GM18861 (cell line): ENCODE data around the gene C2CD5.
"Not testable (repeated sequence)": the region's sequence is repeated elsewhere in the genome, so short reads cannot be mapped to it uniquely, and the experiment has no call there.

Source experiments
- ATAC-seq: cut with Tn5 transposase; IDR thresholded peaks from one replicate; pipeline ENCODE4 v1.9.1; 2021; ENCODE audit not compliant: unreplicated experiment

C2CD5 gene

DNA sequence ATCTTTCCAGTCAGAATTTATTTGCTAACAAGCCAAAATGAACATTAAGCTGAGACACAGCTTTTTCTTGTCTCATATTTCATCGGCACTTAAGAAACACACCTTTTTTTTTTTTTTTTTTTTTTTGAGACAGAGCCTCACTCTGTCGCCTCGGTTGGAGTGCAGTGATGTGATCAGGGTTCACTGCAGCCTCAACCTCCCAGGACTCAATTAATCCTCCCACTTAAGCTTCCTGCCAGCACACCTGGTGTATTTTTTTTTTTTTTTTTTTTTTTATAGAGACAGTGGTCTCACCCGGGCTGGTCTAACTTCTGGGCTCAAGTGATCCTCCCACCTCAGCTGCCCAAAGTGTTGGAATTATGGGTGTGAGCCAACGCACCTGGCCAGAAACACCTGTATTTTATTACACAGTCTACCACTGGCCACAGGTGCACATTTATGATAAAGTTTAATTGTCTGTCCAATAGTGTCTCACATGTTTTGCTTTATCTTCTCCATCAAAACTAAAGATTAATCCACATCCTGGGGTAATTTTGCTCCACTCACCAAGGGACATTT lies 62.7 kb downstream of the C2CD5 start:
- no peak for ATAC-seq

DNA sequence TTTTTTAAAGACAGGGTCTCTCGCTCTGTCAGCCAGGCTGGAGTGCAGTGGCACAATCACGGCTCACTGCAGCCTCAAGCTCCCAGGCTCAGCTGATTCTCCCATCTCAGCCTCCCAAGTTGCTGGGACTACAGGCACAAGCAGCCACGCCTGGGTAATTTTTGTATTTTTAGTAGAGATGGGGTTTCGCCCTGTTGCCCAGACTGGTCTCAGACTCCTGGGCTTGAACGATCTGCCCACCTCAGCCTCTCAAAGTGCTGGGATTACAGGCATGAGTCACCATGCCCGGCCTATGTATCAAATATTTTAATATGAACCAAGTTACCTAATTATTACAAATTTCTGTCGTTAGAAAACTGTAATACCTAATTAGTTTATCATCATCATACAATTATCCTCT lies 63.5 kb downstream of the C2CD5 start:
- ATAC-seq = not testable (repeated sequence)

DNA sequence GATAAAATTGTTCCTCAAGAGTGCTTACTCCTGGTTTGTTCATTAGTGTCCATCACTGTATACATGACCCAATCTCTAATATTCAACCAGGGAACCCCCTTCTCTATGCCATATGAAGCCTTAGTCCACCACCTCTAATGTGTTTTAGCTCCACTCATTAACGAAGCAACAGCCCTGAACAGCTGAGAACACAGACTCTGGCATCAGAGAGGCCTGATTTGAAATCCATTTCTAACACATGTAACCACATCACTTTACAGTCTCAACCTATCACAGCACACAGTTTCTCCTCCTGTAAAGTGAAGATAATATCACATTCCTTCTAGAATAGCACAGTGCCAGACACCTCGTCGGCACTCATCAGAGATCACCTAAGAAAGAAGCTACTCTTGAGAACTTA lies 64.3 kb downstream of the C2CD5 start:
- no peak for ATAC-seq

DNA sequence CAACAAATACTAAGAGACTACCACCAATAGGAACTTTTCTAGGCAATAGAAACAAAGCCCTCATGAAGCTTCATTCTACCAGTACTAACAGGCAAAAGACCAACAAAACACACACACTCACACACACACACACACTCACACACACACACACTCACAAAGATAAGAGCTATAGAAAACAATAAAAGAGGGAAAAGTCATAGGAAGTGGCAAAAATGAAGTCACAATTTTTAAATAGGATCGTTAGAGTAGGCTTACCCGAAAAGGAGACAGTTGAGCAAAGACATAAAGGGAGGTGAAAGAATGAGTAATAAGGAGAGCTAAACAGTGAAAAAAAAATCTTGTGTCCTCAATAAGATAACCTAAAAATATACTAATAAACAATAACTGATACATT lies 66.5 kb downstream of the C2CD5 start:
- ATAC-seq = no peak

DNA sequence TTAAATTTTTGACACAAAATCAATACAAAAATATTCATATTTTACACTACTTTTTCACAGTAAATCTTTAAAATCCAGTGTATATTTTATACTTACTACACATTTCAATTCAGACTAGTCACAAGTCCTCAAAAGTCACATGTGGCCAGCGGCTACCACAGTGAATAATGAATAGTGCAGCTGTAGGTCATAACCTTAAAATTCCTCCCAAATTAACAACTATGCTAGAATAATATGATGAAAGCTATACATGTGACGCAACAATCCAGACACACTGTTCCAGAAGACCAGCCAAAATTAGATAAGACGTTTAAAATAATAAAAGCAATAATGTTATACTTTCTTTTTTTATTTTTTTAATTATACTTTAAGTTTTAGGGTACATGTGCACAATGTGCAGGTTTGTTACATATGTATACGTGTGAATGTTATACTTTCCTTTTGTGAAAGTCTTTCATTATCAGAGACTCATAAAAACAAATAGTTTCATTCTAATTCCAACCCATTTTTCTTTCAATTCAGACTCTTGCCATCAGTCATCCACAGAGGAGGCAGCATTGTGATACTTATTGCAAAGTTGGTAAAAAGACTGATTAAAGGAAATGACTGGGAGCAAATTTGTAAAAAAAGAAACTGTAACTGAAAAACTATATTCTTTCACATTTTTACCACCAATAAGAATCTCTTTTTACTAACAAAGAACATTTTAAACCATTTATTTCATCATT lies 67.0 kb downstream of the C2CD5 start:
- ATAC-seq = no peak

DNA sequence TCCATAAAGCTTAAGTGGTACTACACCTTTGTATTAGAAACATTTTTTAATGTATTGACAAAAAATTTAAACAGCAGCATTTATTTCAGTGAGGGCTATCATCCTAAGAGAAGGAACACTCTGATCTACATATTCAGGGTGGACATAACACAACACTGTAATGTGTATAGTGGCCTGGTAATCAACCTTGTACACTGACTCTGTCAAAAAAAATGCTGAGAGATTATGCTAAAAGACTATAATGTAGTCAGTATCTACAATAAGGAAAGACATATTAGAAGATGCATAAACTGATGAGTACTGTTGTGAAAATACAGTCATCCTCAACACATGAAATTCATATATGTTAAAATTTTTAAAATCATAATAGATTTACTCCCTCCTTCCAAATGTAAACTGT lies 68.2 kb downstream of the C2CD5 start:
- no peak for ATAC-seq

DNA sequence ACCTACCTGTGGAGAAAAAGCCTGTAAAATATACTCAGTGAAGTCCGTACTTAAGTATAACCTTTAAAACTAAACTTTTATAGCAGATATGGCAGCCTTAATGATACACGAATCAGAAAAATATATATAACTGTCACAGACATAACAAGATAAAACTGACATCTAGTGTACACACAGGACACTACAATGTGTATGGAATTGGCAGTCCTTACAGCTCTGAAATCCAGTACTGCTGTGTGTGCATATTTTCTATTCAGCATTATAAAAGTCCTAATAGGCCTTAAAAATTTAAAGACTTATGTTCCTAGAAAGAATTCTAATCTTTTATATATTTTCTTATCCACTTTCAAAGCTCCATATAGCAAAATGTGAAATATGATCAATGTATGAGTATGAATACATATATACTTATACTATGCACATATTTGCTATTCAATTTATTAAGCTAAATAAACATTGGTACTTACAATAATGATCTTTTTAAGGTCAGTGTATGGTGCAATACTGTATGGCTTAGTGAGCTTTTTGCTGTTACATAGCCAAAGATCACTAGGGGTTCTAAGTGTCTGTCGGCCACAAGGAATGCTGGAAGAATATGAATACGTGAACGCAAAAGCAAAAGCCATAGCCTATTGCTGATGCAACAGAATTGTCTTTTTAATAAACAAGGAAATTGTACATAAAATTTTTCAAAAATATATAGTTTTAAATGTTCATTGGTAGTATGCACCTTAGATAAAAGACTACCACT lies 69.2 kb downstream of the C2CD5 start:
- ATAC-seq = no peak

DNA sequence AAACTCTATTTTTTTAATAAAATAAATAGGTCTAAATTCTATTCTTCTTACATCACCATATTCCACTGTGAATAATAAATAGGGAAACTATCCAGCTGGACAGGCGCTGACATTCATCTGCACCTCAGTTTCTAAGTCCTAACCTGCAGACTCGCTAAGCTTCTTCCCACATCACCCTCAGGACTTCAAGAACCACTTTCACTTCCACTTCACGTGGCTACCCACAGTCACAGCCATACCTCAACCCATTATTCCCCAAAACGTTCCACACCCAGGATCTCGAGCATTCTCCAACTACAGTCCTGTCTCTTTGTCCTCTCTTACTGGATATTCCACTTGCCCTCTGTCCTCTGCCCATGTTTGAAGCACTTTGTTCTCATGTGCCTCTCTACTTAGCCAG lies 71.1 kb downstream of the C2CD5 start:
- ATAC-seq = no peak

DNA sequence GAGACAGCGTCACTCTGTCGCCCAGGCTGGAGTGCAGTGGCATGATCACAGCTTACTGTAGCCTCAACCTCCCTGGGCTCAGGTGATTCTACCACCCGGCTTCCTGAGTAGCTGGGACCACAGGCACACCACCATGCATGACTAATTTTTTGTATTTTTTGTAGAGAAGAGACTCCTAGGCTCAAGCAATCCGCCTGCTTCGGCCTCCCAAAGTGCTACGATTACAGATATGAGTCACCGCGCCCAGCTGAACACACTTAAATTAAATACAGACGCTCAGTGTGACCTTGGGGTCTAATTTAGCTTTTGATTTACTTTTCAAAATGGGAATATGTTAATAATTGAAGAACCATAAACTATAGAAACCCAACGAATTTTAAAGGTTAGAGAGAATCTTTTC lies 77.2 kb downstream of the C2CD5 start:
- ATAC-seq = no peak

DNA sequence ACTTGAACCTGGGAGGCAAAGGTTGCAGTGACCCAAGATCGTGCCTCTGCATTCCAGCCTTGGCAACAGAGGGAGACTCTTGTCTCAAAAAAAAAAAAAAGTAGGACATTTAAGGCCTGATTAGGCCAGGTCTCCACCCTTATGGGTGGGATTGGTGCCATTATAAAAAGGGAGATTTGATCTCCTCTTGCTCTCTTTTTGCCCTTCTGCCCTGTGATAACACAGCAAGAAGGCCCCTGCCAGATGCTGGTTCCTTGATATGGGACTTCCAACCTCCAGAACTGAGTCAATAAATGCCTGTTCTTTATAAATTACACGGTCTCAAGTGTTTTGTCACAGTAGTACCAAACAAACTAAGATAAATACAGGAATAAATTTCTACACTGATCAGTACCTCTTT lies 81.0 kb downstream of the C2CD5 start:
- no peak for ATAC-seq

DNA sequence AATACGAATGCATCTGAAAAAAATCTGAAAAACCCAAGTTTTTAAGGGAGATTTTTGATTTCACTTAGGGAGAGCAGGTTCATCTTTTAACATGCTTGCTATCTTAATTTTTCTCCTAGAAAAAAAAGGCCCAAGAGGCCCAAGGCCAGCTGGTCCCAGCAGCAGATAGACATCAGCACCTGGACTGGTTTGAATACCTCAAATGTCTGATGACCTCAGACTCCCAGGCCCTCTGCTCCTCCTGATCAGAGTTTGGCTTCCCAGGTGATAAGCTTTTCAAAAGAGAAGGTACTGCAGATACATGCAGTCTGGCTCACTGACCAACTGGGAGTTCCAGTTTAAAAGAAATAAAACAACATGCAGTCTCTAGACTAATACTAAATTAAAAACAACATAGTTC lies 82.6 kb downstream of the C2CD5 start:
- ATAC-seq = no peak

DNA sequence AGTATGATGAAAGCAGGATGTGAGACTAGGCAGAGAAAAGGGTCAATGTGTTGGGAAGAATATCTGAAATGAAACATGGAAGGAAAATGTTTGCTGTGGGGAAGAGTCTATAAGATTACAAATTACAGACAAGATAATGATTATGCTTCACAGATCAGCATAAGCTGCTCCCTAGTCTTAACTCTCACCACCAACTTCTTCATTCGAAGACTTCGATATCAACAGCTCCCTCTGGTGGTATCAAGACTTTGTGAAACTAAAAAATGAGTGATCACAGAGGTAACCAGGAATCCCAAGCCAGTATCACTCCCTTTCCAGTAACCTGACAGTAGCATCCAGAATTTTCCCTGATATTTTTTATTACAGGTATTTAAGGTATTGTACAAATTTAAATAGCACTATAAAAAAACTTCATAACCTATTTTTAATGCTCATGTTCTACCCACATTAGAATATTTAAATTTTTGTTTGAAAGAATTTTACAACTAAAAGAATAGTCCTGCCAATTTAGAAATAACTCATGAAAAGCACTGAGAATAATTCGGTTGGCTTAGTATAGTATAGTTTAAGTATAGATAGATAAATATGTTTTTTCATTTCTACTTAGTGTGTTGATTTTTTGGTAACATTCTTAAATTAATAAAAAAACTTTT lies 84.4 kb downstream of the C2CD5 start:
- peak; percentile 75 for ATAC-seq

DNA sequence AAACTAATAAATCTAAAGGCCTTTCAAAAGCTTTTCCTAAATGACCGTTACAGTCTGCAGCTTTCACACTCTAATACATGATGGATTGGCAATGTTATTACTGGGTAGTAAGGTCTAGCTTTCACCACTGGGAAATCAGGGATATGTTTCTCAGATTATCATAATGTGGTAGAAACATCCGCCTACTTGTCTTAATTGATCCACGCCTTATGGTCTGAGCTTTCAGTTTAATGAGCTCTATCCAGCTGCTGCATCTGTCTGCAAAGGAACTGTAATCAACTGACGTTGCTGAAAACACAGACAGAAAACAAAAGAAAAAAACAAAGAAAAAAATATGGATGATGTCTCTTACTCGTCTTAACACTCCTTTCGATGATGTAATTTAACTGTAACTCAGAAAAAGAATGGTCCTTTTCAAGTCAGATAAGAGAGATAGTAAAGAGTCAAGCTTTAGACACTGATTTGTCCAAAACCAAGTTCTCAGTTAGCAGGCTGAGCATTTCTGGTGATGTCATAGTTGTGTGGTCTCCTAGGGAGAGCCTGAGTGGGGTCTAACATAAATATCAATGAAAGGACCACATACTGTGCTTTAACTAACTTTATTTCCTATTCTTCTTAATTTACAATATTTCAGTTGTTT lies 85.9 kb downstream of the C2CD5 start:
- no peak for ATAC-seq

DNA sequence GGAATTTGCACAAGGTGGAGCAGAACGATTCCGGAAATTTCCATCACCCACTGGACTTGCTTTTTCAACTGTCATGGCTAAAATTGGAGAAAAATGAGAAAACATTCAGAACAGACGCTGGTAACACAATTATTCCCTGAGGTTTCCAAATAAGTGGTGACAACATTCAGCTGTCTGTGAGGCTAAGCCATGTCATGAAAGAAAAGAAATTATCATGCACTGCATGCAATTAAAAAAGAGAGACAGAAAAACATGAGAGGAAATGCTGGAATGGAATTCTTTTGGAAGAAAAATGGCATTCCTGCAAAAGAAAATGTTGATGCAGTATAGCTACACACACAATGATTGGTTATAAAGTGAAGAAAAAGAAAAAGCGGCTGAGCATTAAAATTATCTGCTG lies 87.3 kb downstream of the C2CD5 start:
- no peak for ATAC-seq

DNA sequence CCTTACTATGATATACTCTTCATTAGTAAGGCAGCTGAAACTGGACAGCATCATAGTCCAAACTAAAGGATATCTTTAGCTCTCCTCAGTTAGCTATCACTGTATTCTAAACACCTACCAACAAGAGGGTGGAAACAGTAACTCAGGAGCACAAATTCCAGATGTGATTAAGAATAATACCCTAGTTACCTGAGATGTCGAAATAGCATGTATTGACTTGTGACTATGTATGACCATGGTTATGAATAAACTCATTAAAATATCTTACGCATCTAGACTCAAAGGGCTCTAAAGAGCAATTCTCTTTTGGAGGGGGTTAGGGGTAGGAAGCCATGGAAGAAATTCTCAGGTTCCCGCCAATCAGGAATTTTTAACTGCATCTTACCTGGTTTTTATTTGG lies 90.8 kb downstream of the C2CD5 start:
- no peak for ATAC-seq

DNA sequence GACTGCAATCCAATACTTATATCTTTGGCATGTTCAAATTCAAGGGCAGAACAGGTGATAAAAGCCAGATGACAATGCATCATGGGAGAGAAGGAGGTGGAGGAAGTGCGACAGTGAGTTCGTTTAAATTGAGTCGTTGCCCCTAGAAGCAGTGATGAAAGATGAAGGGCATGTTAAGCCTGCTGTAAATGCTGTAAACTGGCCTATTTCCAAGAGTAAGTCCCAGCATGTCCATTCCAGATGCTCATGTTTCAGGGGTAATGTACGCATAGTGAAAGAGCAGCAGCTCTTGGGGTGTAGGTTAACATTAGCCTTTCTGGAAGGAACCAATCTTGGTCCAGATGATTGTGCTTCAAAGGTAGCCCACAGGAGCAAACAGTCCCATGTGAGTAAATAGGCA lies 97.1 kb downstream of the C2CD5 start:
- no peak for ATAC-seq

DNA sequence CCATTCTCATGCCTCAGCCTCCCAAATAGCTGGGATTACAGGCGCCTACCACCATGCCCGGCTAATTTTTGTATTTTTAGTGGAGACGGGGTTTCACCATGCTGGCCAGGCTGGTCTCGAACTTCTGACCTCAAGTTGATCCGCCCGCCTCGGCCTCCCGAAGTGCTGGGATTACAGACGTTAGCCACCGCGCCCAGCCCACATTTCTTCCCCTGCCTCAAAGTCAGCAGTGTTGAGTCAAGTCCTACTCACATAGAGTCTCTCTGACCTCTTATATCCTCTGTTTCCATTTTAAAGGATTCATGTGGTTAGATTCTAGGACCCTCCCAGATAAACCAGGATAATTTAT lies 100.1 kb downstream of the C2CD5 start:
- not testable (repeated sequence) for ATAC-seq

DNA sequence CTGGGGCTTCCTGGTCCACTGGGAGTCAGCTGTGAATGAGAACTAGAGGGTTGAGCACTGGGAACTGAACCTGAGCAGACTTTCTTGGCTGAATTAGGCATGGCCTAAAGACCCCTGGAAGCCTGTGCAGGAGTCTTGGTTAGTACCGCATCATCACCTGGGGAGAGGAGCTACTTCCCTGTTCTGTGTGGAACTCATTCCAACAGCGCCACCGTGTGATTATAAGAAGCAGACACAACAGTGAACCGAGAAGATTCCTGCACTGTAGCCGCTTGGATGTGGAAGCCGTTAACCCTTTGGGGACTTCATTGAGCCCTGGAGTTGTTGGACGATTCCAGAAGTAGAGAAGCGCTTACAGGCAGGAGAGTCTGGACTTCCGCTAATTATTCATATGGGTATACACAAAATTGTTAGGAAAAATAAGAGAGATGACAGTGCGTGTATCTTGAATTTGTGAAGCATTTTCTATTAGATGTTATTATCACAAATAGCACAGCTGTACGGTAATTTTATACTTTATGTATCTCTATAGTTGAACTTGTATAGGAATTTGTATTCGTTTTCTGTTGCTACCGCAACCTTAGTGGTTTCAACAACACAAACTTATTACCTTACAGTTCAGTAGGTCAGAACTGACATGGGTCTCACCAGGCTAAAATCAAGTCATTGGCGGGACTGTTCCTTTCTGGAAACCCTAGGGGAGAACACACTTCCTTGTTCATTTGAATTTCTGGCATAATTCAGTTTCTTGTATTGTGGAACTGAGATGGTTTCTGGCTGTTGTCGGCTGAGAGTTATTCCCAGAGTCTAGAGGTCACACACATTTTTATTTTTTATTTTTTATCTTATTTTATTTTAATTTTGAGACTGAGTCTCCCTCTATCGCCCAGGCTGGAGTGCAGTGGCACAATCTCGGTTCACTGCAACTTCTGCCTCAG lies 100.7 kb downstream of the C2CD5 start:
- peak; percentile 99 for ATAC-seq

DNA sequence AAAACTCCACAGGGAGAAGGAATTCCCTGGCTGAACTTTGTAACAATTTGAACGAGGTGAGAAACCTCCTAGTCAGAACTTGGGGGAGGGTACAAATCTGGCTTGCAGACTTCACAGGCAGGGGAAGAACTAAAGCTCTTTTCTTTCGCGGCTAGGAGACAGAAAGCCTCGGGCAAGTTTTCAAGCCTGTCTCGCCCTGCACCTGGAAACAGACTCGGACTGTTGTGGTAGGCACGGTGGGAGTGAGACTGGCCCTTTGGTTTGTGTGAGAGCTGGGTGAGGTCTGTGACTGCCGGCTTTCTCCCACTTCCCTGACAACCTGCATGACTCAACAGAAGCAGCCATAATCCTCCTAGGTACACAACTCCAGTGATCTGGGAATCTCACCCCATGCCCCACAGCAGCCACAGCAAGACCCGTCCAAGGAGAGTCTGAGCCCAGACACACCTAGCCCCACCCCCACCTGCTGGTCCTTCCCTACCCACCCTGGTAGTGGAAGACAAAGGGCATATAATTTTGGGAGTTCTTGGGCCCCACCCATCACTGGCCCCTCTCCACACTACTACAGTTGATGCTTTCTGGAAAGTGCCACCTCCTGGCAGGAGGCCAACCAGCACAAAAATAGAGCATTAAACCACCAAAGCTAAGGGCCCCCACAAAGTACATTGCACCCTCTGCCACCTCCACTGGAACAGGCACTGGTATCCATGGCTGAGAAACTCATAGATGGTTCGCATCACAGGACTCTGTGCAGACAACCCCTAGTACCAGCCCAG lies 107.1 kb downstream of the C2CD5 start:
- ATAC-seq = no peak

DNA sequence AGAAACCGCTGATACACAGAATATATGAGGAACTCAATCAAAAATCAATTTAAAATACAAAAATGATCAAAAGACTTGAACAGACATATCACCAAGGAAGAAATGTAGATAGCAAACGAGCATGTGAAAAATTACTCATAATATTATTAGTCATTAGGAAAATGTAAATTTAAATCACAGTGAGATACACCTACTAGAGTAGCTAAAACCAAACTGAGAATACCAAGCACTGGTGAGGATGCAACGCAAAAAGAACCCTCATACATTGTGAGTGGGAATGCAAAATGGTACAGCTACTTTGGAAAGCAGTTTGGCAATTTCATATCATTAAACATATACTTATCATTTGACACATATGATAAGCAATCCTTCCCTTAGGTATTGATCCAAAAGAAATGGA lies 108.8 kb downstream of the C2CD5 start:
- no peak for ATAC-seq
